Activated CD8-positive, alpha-beta memory T cell treated with anti-CD3 and anti-CD28 coated beads for 24 hours (primary cell): ENCODE results near the gene SORD.
"Not testable (repeated sequence)": the region's sequence is repeated elsewhere in the genome, so short reads cannot be mapped to it uniquely, and the experiment has no call there.

ENCODE experiments used
- DNase-seq: peaks from one replicate; pipeline ENCODE4 v3.0.0-alpha.2; 2020

The SORD gene

GRCh38 chr15:45069942-45070360 is 47.0 kb downstream of the SORD start:
- DNase-seq = not testable (repeated sequence)

DNA sequence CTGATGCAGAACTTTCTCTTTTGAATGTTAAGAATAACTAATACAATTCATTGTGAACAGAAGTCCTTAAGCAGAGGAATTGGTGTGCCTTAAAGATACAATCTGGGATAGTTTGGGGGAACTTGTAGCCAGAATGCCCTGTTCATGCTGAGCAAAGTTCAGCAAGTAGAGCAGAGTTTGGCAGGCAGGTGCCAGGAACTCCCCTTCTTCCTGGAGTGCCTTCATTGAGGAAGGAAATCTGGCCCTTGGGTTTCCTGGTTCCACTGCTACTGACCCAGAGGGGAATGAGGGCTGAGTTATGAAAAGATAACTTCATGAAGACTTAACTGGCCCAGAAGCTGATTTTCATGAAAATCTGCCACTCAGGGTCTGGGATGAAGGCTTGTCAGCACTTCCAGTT is 50.6 kb downstream of the SORD start:
- DNase-seq = not testable (repeated sequence)

- DNase-seq = not testable (repeated sequence)
Measured at GRCh38 chr15:45075440-45076320, 52.7 kb downstream of the SORD start.

DNA sequence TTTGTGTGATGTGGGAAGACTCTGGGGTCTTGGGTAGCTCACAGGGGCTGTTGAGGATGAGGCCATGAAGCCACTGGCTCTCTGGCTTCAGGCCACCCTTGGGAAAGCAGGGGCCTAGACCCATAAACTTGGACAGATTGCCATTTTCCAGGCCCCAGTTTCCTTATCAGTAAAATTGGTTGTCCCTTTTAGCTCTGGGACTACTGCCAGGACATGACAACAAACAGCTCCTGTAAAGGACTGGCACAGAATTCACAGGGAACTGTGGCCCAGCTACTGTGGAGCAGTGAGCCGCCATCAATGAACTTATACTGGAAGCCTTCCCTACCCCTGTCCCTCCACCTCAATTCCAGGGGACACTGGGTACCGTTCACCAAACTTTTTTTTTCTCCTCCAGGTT is 54.4 kb downstream of the SORD start:
- not testable (repeated sequence) for DNase-seq

DNA sequence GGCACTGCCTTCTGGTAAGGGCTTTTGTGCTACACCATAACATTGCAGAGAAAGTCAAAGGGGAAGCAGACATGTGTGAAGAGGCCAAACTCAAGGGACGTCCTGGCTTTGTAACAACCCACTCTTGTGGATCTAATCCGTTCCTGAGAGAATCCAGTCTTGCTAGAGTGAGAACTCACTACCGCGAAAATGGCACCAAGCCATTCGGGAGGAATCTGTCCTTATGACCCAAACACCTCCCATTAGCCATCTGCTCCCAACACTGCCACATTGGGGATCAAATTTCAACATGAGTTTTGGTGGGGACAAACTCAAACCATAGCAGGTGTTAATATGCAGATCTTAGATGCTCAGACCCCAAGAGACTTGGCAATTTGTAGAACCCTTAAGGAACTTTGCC is 56.2 kb downstream of the SORD start:
- not testable (repeated sequence) for DNase-seq

GRCh38 chr15:45079628-45080246 is 56.7 kb downstream of the SORD start:
- DNase-seq = not testable (repeated sequence)

GRCh38 chr15:45080593-45080992 is 57.6 kb downstream of the SORD start:
- not testable (repeated sequence) for DNase-seq

GRCh38 chr15:45082412-45082811 is 59.4 kb downstream of the SORD start:
- DNase-seq = not testable (repeated sequence)

DNA sequence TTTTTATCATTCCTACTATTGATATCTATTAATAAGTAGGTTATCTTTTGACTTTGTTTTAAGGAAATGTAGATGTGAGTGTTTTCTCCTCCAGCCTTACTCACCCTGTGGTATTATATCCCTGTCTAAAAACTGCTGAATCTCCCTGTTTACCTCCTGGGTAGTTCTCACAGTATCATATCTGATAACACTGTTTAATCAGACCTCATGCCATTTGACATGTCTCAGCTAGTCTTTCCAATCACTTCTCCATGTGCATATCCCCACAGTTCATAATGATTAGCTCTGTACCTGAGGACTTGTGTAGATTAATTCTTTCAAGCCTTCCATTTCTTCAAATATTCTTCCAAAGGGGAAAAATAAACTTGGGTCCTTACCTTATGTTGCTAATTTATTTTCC is 60.2 kb downstream of the SORD start:
- DNase-seq = no peak

DNA sequence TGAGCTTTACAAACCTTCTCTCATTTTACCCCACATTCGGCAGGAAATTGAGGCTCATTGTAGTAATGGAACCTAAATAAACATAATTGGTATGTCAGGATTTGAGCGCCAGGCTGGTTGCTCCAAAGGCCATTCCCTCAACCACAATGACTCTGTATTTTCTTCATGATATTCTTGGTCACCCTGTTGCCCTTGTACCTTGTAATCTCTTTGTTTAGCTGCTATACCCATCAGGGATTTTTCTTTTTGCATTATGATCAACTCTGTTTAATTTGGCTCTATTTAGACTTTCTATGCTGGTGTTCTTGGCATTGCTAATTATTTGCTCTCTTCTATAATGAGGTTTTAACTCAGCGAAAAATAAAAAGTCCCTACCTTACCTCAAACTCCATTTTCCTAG is 61.2 kb downstream of the SORD start:
- DNase-seq = no peak

- DNase-seq = peak; percentile 15
Measured at GRCh38 chr15:45087513-45087912, 64.5 kb downstream of the SORD start.

DNA sequence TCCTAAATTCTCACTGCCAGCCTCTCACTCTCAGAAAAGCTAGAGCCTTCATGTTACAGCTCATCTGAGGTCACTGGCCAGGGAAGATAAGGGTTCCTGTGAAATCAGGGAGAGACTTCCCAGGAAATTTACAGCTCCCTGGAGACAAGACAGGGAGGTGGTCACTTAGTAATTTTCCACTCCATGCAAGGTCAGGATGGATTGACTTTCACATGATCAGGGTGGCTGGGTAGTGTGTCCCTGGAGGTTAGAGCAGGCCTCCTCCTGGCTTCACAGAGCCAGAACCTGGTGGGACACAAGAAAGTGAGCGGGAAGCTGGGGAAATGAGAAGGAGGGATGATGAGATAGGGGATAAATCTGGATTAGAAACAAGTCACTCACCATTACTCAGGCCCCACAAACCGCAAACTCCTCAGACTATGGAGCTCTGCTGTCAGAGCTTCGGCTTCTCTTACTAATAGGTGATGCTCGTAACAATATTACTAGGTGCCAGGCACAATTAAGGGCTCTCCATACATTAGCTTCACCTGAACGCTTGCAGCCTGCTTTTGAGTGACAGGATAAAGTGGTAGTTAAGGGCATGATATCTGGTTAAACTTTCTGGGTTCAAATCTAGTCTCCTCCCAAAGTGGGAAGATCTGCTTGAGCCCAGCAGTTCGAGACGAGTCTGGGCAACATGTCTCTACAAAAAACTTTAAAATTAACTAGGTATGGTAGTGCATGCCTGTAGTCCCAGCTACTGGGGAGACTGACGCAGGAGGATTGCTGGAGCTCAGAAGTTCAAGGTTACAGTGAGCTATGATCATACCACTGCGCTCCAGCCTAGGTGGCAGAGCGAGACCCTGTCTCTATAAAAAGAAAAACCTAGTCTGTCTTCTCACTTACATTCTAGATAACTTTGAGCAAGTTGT is 66.1 kb downstream of the SORD start:
- DNase-seq = peak; percentile 38

DNA sequence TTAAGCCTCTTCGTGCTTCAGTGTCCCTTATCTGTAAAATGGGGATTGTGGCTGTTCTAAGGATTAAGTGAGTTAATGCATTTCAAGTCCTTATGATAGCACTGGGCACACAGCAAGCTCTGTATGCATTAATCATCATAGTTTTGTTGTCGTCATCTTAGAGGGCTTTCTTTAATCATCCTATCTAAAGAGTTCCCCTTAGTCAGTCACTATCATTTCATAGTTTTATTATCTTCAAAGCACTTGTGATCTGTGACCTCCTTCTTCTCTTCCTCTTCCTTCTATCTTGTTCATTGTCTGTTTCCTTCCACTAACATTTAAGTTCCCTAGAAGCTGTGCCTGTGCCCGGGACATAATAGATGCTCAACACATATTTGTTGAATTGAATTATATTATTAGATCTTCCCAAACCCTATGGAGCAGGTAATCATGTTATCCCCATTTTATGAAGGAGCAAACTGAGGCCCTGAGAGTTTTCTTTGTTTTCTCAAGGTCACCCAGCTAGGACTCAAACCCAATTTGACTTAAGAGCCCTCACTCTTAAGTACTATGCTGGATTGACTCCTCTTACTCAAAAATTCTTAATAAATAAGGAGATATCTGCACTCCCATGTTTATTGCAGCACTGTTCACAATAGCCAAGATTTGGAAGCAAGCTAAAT is 66.8 kb downstream of the SORD start:
- DNase-seq = no peak

- peak; percentile 1 for DNase-seq
Measured at GRCh38 chr15:45091161-45091560, 68.2 kb downstream of the SORD start.

- peak; percentile 11 for DNase-seq
Measured at GRCh38 chr15:45091576-45091975, 68.6 kb downstream of the SORD start.

DNA sequence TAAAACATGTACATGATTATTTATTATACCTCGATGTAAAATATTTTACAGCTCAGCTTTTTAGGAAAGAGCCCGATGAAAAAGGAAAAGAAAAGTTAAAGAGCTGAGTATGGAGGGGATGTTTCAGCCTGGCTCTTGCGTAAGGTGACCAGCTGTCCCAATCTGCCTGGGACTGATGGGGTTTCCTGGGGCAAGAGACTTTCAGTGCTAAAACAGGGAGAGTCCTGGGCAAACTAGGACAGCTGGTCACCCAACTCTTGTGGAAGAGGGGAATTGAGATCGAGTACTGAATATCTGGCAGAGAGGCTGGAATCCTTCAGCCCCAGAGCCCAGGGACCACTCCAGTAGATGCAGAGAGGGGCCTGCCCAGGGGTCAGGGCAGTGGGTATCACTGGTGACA is 70.0 kb downstream of the SORD start:
- no peak for DNase-seq

- DNase-seq = peak; percentile 38
Measured at GRCh38 chr15:45093622-45094357, 70.8 kb downstream of the SORD start.

GRCh38 chr15:45094358-45094730 is 71.3 kb downstream of the SORD start:
- peak; percentile 38 for DNase-seq

- DNase-seq = peak; percentile 32
Measured at GRCh38 chr15:45095661-45096060, 72.7 kb downstream of the SORD start.

DNA sequence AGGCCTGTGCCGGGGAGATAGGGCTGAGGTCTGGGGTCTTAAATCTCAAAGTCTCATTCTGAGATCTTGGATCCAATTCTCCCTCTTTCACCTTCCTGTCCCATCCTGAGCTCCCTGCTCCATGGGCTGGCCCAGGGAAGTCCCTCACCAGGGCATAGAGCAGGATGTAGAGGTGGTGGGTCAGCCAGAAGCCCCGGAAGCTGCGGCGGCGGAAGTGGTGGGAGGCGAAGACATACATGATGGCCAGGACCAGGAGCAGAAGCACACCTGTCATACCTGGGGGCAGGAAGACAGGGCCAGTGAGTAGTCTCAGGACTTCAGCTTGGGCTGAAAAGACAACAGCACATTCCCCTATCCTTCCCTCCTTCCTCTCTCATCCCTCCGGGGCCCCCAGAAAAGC is 74.5 kb downstream of the SORD start:
- DNase-seq = no peak

- DNase-seq = no peak
Measured at GRCh38 chr15:45099549-45100165, 76.7 kb downstream of the SORD start.
